Brain microvascular endothelial cell (primary cell): ENCODE measurements around the gene WDFY4.

ENCODE experiments used
- DNase-seq: peaks from one replicate; pipeline ENCODE4 v3.0.0-alpha.2; 2020
- H3K27ac ChIP-seq: fragments of 250-450 bp; sonication (Bioruptor Pico); 2 replicates; pipeline ENCODE4 v1.5.1; 2020; ENCODE audit warnings: mild to moderate bottlenecking, moderate library complexity
- H3K27me3 ChIP-seq: fragments of 250-450 bp; sonication (Bioruptor Pico); replicated peaks from 2 replicates; pipeline ENCODE4 v1.5.1; 2020; ENCODE audit warnings: mild to moderate bottlenecking
- H3K36me3 ChIP-seq: fragments of 250-450 bp; sonication (Bioruptor Pico); replicated peaks from 2 replicates; pipeline ENCODE4 v1.5.1; 2020; ENCODE audit warnings: mild to moderate bottlenecking
- H3K4me3 ChIP-seq: 2 replicates; pipeline ENCODE4 v1.5.1; 2011; ENCODE audit warnings: low read depth, mild to moderate bottlenecking, control low read depth, low read length, moderate library complexity
- CTCF ChIP-seq: IDR thresholded peaks from 2 replicates; pipeline ENCODE4 v1.5.1; 2011; ENCODE audit warnings: low read depth, mild to moderate bottlenecking, moderate library complexity, low read length, control low read depth, inconsistent platforms; ENCODE audit errors: missing control alignments
- in situ Hi-C: cut with HindIII; loops from 2 replicates; pipeline ENCODE4 v1.10.0; 2017; ENCODE audit warnings: low sequenced_read_pairs, low pct_ligation_motif_present

WDFY4 gene

DNA sequence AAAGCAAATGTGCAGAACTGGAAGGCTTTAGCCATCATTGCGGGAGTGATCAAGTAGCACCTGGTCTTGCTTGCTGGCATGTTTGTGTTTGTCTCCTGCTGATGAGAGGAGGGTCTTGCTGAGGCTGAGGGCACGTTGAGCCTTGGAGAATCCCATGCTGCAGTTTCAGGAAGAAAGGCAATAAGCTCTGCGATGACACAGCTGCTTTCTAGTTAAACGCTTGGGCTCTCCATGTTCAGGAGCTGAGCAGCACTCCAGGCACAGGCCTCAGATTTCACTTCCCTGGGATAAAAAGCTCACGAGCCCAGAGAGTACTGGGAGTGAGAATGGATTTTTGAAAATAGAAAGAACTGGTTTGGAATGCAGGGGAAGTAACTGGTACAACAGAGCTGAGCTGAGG is 154.2 kb downstream of the WDFY4 start:
- Histone ChIP-seq H3K36me3 (no peaks in the 10 kb centered on the region), H3K4me3 (no peak overlapping the region), H3K27ac (no peak overlapping the region), H3K27me3 (peaks cover 3% of the 10 kb centered on the region)
- in situ Hi-C loops = no loop called here
- no peak for DNase-seq
- TF ChIP-seq CTCF = no peak

DNA sequence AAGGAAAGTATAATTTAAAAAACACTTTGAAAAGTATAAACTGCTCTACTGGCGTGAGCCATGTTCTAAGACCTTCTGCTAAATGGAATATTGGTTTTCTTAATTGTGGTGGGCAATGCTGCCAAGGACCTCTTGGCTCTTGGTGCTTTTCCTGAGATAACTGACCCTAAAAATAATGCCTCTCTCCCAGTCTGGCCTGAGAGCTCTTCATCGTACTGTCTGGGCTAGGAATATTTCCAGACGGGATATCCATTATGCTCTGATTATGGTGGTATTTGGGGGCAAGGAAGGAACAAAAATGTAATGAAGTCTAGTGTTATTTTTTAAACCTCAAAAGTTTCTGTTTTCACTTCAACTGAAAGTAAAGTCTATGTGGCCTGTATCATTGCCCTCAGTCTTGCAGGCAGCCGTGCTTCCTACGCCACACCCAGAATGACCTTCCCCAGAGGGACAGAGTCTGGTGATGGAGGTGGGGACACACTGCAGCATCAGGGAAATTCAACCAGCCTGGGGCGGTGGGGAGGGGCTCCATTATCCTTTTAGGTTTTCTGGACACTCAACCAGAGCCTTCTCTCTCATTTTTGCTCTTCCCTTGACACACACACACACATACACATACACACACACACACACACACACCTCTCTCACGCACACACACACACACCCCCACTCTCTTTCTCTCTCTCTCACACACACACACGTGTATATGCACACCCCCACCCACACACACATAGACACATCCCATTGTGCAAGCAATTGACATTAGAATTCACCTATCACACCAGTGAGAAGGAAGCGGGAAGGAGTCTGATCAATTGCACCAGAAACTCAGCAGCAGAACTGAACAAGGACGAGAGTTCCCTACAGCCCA is 155.4 kb downstream of the WDFY4 start:
- H3K27ac ChIP-seq = no peak overlapping the region
- TF ChIP-seq CTCF = no peak
- in situ Hi-C loops = no loop called here
- DNase-seq = no peak
- no peak overlapping the region for H3K4me3 ChIP-seq
- no peaks in the 10 kb centered on the region for H3K36me3 ChIP-seq
- peaks cover 3% of the 10 kb centered on the region for H3K27me3 ChIP-seq

- in situ Hi-C loops = no loop called here
- Histone ChIP-seq H3K27ac (no peak overlapping the region), H3K36me3 (no peaks in the 10 kb centered on the region), H3K27me3 (peaks cover 3% of the 10 kb centered on the region), H3K4me3 (no peak overlapping the region)
- no peak for TF ChIP-seq CTCF
- DNase-seq = no peak
Measured at GRCh38 chr10:48842231-48842630, 157.6 kb downstream of the WDFY4 start.

- Histone ChIP-seq H3K27me3 (peaks cover 3% of the 10 kb centered on the region), H3K4me3 (no peak overlapping the region), H3K27ac (no peak overlapping the region), H3K36me3 (no peaks in the 10 kb centered on the region)
- in situ Hi-C loops = no loop called here
- no peak for DNase-seq
- no peak for TF ChIP-seq CTCF
Measured at GRCh38 chr10:48843198-48843597, 158.5 kb downstream of the WDFY4 start.

DNA sequence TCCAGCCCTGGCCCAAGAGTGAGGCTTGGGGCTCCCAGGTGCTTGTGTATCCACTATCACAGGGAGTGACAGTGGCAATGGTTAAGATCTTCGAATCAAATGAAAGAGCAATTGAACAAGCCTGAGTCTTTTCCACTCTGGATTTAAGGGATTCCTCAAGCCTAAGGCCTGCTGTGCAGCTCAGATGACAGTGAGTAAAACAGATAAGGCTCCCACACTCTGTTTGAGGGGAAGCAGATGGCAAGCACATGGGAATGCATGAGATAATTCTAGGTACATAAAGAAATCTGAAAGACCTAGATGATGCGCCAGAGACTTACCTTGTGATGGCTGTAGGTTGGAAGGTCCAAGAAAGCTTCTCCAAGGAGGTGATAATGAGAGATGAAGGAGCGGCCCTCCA is 159.9 kb downstream of the WDFY4 start:
- H3K27ac ChIP-seq = no peak overlapping the region
- in situ Hi-C loops = no loop called here
- no peak for DNase-seq
- no peak for TF ChIP-seq CTCF
- H3K27me3 ChIP-seq = no peaks in the 10 kb centered on the region
- no peak overlapping the region for H3K4me3 ChIP-seq
- no peaks in the 10 kb centered on the region for H3K36me3 ChIP-seq

- DNase-seq = no peak
- Histone ChIP-seq H3K27me3 (no peaks in the 10 kb centered on the region), H3K27ac (no peak overlapping the region), H3K4me3 (no peak overlapping the region), H3K36me3 (no peaks in the 10 kb centered on the region)
- in situ Hi-C loops = no loop called here
- no peak for TF ChIP-seq CTCF
Measured at GRCh38 chr10:48845512-48845911, 160.8 kb downstream of the WDFY4 start.
